OCI-M2 (cell line): ENCODE results near the gene ARHGAP44.
"Not testable (repeated sequence)": the region's sequence is repeated elsewhere in the genome, so short reads cannot be mapped to it uniquely, and the experiment has no call there.

ENCODE experiments used
- DNase-seq: peaks from one replicate; lab custom pipeline; 2025; ENCODE audit not compliant: unreplicated experiment; lab: John Stamatoyannopoulos, UW

The ARHGAP44 gene

GRCh38 chr17:12958786-12959185 is 169.5 kb downstream of the ARHGAP44 start:
- no peak for DNase-seq

GRCh38 chr17:12959441-12959840 is 170.1 kb downstream of the ARHGAP44 start:
- DNase-seq, result no peak

DNA sequence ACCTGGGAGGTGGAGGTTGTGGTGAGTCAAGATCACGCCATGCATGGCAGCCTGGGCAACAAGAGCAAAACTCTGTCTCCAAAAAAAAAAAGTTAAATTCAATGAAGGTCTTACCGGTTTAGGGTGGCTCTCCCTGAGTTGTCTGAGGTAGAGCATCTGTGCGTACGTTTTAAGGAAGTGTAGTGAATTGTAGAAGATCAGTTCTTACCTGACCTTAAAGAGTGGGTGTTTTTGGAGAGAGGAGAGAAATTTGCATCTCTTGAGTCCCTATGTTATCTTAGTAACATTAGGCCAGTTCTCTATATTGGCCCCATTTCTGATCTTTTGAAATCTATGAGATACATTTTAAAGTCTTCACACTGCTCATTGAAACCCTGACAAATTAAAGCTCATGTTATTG is 172.4 kb downstream of the ARHGAP44 start:
- DNase-seq, result no peak

GRCh38 chr17:12963505-12963904 is 174.2 kb downstream of the ARHGAP44 start:
- no peak for DNase-seq

DNA sequence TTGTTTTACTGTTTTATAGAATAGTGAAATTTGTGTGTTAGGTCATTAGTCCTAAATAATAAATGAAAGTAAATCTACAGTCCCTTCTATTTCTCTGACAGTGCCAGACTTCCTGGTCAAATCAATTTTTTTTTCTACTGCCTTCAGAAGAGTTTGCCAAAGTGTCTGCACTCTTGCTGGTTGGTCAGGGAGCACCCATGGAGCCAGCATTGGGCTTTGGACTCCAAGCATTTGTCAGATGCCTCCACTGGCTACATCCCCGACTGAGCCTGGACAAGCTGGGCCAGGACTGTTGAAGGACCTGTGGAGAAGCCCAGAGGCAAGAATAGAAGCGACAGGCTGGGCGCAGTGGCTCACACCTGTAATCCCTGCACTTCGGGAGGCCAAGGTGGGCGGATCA is 174.9 kb downstream of the ARHGAP44 start:
- no peak for DNase-seq

DNA sequence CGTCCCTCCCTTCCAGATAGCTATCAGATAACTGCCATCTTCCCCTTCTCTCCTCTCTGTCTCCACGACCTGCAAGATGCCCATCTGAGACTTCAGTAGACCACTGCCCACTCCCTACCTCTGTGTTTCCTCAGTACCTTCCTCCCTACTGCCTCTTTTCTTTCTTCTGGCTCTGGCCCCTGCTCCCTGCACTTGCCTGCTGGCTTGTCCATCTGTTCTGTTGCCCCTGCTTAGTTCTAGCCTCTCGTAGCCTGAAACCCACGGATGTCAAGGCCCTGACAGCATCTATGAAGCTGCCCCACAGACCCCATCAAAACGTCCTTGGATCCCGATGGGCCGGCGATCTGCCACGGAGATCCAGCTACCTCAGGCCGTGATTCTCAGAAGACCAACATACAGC is 175.5 kb downstream of the ARHGAP44 start:
- DNase-seq, result no peak

GRCh38 chr17:12965988-12966387 is 176.7 kb downstream of the ARHGAP44 start:
- DNase-seq, result no peak

- no peak for DNase-seq
Measured at GRCh38 chr17:12966413-12966812, 177.1 kb downstream of the ARHGAP44 start.

- no peak for DNase-seq
Measured at GRCh38 chr17:12967962-12968361, 178.7 kb downstream of the ARHGAP44 start.

DNA sequence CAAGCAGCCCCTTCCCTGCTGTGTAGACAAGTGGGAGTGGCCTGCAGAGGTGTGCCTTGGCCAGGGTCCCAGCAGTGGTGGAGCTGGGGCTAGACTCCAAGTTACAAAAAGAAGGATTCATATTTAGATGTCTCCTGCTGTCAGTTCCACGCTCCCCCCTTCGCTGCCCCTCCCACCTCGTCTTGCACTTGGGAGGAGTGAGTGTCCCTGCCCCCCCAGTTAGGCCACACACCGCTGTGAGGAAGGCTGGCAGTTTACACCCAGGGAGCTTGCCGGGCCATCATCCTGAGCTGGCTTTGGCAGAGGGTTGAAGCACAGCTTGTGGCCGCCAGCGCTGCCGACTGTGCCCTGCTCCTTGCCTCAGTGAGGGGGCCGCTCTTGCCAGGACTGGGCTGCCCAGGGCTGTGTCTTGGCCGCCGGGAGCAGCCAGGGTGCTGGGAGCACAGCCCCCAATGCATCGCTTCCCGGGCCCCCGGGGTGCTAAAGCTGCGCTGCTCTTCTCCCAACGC is 184.3 kb downstream of the ARHGAP44 start:
- DNase-seq, result no peak

DNA sequence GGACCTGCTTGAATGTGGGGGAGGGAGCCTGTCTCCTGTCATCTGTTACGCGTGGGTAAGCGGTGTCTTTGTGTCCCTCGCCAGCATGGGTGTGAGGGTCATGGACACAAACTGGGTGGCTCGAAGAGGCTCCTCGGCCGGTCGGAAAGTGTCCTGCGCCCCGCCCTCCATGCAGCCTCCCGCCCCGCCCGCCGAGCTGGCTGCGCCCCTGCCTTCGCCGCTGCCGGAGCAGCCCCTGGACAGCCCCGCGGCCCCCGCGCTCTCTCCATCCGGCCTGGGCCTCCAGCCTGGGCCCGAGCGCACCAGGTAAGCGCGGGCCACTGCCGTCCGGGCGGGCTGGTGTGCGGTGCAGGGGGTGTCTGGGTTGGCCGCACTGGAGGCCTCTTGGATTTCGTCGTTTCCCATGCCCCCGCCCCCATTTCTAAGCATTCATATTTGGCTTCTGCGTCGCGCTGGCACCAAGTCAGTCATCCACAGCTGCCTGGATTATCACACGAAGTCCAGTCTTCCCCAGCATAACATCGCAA is 184.8 kb downstream of the ARHGAP44 start:
- no peak for DNase-seq

DNA sequence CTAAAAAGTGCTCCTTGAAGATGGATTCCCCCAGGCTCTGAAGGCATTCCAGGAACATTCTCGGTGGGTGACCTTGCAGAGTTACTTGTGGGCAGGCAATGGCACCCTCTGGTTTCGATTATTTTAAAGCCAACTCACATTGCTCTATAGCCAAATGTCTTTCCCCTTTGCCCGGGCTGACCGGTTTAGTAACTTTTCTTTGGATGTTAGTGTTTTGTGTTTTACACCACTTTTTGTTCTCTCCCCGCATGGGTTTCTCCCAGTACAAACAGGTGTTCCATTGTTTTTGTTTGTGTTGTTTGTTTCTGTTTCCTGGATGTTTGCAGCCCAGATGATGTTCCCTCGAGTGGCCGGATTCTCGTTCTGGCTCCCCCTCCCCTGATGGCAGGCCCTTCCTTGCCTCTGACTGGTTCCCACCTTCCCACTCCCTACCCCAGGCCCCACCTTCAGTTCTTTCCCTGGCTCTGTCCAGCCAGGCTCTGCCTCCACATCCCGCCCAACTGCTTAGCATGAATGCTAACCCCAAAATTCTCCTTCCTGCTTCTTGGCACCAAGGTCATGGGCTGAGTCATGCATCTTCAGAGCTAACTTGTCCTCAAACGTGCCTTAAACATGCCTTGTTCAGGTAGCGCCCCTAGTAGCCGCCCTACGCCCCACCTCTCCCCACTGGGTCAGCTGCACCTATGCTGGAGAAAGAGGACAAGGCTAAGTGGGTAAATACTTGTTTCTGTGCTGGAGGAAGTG is 187.9 kb downstream of the ARHGAP44 start:
- no peak for DNase-seq

- not testable (repeated sequence) for DNase-seq
Measured at GRCh38 chr17:12978787-12979186, 189.5 kb downstream of the ARHGAP44 start.

GRCh38 chr17:12979246-12979645 is 189.9 kb downstream of the ARHGAP44 start:
- no peak for DNase-seq

DNA sequence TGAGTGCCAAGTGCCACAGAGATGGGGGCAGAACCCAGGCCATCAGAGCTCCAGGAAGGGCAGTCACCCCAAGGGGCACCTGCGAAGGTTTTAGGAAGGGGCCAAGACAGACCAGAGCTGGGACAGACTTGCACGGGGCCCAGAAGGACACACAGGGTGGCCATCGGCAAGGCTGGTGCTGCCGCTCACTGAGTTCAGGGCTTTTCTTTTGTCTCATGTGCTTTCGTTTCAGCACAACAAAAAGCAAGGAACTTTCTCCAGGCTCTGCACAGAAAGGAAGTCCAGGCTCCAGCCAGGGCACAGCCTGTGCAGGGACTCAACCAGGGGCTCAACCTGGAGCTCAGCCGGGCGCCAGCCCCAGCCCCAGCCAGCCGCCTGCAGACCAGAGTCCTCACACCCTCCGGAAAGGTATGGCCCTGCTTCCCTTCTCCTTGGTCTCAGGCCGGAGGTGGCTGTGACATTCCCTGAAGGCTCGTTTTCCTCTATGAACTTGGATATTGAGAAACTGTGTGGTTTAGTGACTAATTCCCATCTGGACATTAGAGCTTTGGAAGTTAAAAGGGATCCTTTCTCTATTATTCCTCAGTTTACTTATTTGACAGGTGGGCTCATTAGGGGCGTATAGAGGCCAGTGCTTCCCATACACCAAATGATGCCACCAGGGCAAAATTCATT is 190.7 kb downstream of the ARHGAP44 start:
- DNase-seq, result no peak

- no peak for DNase-seq
Measured at GRCh38 chr17:12982224-12982623, 192.9 kb downstream of the ARHGAP44 start.

GRCh38 chr17:12983991-12984884 is 194.9 kb downstream of the ARHGAP44 start:
- DNase-seq, result no peak

DNA sequence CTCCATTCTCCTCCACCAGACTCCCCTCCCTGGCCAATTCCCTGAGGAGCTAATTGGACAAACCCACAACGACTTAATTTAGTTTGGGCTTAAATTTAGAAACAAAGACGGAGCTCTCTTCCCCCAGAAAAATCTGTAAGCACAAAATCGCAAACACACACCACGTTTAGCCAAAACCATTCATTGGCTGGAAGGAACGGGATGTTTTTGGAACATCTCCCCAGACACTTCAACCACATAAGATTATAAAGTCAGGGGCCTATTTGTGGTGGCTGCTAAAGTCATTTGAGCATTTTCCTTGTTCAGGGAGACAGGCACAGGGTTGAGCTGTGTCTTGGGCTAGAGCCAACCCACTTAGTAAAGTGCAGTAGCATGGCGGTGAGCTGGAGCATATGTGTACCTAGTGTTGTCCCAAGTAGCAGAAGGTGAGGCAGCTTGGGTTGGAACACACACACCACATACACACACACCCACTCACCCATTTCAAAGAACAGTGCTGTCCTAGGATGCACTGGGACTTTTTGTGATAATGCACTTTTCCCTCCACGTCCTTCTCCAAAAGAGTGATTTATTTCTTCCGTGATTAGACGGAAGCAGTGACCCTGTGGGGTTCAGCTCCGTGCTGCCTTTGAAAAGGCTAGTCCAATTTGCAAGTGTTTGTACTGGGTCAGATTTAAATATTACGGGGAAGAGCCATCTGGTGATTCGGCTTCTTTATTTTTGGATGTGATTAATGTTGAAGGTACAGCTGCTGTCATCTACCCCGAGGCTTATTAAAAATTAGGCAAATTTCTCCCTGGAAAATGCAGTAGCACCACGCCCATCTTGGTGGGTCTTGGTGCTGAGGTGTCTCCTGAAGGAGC is 196.4 kb downstream of the ARHGAP44 start:
- DNase-seq, result no peak

- DNase-seq, result no peak
Measured at GRCh38 chr17:12987120-12987519, 197.8 kb downstream of the ARHGAP44 start.
